HG03108 (cell line): ENCODE data around the gene LACTB.

Experiments
- ATAC-seq: cut with Tn5 transposase; IDR thresholded peaks from one replicate; pipeline ENCODE4 v1.9.1; 2021; ENCODE audit warnings: moderate library complexity; ENCODE audit not compliant: unreplicated experiment

LACTB gene, protein sequence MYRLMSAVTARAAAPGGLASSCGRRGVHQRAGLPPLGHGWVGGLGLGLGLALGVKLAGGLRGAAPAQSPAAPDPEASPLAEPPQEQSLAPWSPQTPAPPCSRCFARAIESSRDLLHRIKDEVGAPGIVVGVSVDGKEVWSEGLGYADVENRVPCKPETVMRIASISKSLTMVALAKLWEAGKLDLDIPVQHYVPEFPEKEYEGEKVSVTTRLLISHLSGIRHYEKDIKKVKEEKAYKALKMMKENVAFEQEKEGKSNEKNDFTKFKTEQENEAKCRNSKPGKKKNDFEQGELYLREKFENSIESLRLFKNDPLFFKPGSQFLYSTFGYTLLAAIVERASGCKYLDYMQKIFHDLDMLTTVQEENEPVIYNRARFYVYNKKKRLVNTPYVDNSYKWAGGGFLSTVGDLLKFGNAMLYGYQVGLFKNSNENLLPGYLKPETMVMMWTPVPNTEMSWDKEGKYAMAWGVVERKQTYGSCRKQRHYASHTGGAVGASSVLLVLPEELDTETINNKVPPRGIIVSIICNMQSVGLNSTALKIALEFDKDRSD

DNA sequence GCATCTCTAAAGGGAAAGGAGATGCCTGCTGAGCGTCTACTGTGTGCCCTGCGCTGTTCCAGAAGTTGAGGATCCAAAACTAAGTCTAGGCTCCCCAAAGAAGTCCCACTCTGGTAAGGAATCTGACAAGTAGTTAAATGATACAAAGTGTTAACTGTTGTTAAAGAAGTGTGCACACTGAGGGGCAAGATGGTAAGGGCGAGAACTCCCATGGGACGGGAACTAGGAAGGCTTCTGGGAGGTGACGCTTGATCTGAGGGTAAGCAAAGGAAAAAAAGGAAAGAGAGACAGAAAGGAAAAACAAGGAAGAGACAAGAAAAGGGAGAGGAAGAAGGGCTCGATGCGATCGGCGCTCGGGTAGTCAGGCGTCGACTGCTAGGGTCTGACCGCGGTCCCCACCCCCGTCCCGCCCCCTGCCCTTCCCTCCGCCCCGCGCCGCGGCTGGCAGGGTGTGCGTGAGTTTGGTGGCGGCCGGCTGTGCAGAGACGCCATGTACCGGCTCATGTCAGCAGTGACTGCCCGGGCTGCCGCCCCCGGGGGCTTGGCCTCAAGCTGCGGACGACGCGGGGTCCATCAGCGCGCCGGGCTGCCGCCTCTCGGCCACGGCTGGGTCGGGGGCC is at the start of gene LACTB:
Gene LACTB, plus strand, starts transcription at position 480 of the 620 bp plus-strand sequence. Its CDS starts 11 bp downstream, at position 491.
- ATAC-seq = peak; percentile 58

DNA sequence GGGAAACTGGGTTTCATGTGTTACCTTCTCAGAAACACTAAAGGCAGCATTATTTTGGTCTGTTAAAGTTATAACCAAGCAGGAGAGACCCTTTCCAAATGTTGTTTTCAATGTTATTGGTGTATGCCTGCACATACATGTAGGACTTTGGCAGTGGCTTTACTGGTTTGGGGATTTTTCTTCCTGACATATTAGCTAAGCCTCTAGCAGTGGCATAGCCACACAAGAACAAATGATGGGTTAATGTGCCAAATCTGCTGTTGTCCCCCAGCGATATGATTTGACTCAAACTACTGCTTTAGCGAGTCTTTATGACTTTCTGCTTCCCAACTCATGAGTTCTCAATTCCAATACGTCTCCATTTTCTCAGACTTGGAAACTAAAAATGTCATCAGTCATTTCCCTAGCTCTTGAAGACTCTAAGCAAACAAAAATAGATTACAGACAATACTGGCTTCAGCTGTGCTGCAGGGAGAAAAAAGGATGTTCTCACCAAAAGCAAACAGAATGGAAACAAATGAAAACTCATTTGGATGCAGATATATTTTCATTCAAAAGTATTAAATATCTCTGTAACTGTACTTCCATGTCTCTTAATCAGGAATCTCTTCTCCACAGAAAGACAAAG is 49.5 kb upstream of the LACTB start:
- no peak for ATAC-seq

DNA sequence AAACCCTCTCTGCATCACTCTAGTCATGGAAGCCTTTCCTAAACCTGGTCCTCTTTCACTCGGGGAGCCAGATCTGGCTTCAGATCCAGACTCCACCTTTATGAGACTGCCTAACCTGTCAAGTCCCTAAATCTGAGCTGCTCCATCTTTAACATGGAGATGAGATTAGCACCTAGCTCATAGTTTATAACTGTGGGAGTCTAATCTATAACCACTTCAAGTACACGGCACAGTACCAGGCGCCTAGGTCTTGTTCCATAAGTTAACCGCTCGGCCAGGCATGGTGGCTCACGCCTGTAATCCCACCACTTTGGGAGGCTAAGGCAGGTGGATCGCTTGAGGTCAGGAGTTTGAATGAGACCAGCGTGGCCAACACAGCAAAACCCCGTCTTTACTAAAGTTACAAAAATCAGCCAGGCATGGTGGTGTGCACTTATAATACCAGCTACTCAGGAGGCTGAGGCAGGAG is 48.8 kb upstream of the LACTB start:
- ATAC-seq = no peak

DNA sequence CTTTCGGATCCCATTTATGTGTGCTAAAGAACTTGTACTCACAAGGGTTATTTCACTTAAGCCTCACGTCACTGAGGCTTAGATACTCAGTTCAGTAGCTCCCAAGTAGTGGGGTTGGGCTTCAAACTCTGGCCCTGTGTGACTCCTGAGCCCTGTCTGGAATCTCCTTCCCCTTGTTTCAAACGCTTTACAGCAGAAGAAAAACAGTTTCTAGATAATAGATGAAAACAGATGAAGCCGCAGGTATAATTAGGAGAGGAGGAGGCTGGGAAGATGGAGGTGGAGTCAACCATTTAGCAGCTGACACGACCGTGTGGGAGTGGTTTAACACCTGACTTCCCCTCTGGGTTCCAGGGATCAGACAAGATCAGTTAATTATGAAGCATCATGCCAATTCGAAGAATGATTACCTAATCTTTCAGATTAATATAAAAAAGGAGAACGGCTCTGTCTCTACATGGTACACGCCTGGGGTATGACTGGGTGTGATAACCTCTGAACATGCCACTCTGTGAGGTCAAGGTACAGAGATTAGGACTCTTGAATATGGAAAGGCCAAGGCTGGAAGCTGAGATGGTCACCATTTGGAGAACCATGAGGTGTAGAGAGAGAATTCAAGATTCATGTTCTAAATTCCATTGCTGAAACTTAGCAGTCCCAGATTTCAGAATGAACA is 48.0 kb upstream of the LACTB start:
- ATAC-seq = no peak

DNA sequence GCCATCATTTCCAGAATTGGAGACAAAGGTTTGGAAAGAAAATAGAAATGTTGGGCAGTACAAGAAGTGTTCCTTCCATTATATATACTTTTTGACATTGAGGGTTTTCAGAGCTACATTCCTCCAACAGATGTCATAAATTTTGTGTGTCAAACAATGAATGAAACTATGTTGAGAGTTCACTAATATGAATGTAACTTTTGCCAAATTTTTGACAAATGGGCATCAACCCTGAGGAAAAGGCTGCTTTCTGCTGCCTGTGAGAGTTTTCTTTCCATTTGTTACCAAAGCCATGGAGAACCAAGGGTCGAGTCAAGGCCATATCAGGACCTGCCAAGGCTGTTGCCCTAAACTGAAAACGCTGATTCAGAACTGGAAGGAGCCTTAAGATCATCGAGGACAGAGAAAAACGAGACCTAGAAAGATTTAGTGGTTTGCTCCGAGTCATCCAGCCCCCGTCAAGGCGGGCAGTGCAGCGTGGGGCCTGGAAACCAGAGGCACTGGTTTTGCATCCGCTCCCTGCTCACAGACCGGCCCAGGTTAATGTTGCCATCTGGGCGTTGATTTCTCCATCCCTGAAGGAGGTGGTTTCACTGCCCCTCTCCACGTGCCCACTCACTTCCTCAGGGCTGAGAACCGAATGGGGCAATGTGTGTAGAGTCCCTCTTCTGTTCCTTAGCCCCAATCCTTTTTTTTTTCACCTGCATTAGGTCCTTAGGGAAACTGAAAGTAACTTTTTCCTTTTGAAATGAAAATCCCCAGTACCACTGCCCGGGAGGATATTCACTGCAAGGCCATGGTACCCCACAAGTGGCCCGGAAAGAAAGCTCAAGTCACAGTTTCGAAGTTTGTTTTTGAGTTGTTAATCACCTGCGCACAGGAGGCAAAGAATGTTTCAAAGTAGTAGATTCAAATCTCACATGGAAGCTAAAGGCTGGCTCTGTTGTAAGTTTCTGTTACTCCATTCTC is 46.4 kb upstream of the LACTB start:
- no peak for ATAC-seq

- ATAC-seq = no peak
Observed at GRCh38 chr15:63075984-63076713, 45.5 kb upstream of the LACTB start.

- no peak for ATAC-seq
Observed at GRCh38 chr15:63076714-63077046, 45.0 kb upstream of the LACTB start.

- ATAC-seq = no peak
Observed at GRCh38 chr15:63077952-63078351, 43.7 kb upstream of the LACTB start.

DNA sequence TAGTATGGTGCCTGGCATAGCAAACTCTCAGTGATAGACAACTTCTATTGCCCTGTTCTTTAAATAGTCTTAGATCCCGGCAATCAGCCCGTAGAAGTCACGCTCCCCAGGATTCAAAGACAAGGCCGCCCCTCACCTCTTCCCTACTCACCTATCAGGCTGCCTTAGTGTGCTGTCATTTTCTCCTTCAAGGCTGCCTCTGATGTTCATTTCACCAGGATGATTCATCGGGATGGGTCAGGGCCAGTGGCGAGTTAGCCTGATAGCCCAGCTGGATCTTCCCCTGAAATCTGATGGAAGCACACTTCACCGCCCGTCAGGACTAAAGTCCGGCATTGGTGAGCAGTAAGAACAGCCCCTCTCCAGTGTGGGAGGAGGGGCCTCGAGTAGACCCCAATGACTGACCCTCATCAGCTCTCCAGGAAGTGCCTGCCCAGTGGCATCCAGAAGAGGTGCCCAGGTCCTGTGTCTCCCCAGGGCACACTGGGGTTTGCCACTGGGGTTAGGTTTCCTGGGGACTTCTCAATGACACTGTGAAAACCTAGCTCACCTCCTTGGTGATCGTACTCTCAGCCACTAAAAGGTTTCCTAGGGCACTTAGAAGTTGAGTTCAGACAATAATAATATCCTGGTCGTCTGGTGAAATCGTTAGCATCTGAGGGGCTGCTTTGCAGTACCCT is 41.6 kb upstream of the LACTB start:
- no peak for ATAC-seq

GRCh38 chr15:63080634-63081250 is 40.9 kb upstream of the LACTB start:
- ATAC-seq = no peak

DNA sequence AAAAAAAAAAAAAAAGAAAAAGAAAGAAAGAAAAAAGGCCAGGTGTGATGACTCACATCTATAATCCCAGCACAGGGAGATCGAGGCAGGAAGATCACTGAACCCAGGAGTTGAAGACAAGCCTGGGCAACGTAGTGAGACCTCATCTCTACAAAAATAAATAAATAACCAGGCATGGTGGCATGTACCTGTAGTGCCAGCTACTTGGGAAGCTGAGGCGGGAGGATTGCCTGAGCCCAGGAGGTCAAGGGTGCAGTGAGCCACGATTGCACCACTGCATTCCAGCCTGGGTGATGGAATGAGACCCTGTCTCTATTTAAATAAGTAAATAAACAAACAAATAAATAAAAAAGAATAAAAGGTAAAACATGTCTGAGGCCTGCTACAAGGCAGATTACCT is 39.3 kb upstream of the LACTB start:
- no peak for ATAC-seq

GRCh38 chr15:63083044-63083443 is 38.6 kb upstream of the LACTB start:
- no peak for ATAC-seq

- no peak for ATAC-seq
Observed at GRCh38 chr15:63083541-63083940, 38.1 kb upstream of the LACTB start.

GRCh38 chr15:63084806-63085205 is 36.9 kb upstream of the LACTB start:
- ATAC-seq = no peak

DNA sequence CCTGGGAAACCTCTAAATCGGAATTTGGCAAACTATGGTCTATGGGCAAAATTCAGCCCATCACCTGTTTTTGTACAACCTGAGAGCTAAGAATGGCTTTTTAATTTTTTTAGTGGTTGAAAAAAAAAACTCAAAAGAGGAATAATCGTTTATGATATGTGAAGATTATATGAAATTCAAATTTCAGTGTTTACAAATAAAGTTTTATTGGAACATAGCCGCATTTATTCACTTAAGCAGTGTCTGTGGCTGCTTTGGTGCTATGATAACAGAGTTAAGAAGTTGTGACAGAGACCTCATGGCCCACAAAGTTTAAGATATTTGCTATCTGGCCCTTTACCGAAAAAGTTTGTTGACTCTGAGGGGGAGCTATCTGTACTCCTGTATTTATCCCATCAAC is 36.4 kb upstream of the LACTB start:
- ATAC-seq = no peak

DNA sequence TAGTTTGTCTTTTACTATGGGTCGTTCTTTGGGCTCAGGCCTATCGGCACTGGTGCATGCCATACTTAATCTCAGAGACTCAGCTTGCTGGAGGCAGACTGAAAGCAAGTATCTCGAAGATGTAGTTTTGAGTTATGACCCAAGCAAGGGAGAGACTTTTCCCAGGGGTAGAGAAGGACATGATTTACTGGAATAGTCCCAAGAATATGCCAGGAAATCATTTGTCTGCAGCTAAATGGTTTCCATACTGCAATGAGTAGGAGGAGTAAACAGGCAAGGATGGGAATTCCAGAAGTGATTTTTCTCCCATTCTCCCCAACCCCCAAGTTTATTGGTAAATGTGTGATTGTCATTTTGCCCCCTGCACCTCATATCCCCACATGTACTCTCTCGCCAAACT is 35.4 kb upstream of the LACTB start:
- no peak for ATAC-seq

- ATAC-seq = no peak
Observed at GRCh38 chr15:63086947-63087346, 34.7 kb upstream of the LACTB start.

GRCh38 chr15:63088533-63089245 is 33.0 kb upstream of the LACTB start:
- ATAC-seq = no peak
